ENCODE measurements around the gene AFAP1L1.

The AFAP1L1 gene

GRCh38 chr5:149310947-149311658 is 39.4 kb downstream of the AFAP1L1 start:
- no peak for DNase-seq (ENCODE audit: low read depth)
- no peak overlapping the region for H3K4me3 ChIP-seq (ENCODE audit: low read length)
- TF ChIP-seq CTCF (conservative IDR thresholded peaks at IDR 0.05; ENCODE audit: low read depth, low read length): no peak

GRCh38 chr5:149313151-149313841 is 41.6 kb downstream of the AFAP1L1 start:
- no peak for DNase-seq (ENCODE audit: low read depth)
- TF ChIP-seq CTCF (conservative IDR thresholded peaks at IDR 0.05; ENCODE audit: low read depth, low read length): no peak
- no peak overlapping the region for H3K4me3 ChIP-seq (ENCODE audit: low read length)

GRCh38 chr5:149314571-149315111 is 43.0 kb downstream of the AFAP1L1 start:
- H3K4me3 ChIP-seq (ENCODE audit: low read length): no peak overlapping the region
- DNase-seq (ENCODE audit: low read depth): no peak
- TF ChIP-seq CTCF (conservative IDR thresholded peaks at IDR 0.05; ENCODE audit: low read depth, low read length): peak; percentile 29

GRCh38 chr5:149315753-149316152 is 44.1 kb downstream of the AFAP1L1 start:
- no peak overlapping the region for H3K4me3 ChIP-seq (ENCODE audit: low read length)
- no peak for DNase-seq (ENCODE audit: low read depth)
- TF ChIP-seq CTCF (conservative IDR thresholded peaks at IDR 0.05; ENCODE audit: low read depth, low read length): no peak

- DNase-seq (ENCODE audit: low read depth): no peak
- peak; percentile 76 for TF ChIP-seq CTCF (conservative IDR thresholded peaks at IDR 0.05; ENCODE audit: low read depth, low read length)
- no peak overlapping the region for H3K4me3 ChIP-seq (ENCODE audit: low read length)
These were observed 45.8 kb downstream of the AFAP1L1 start for GRCh38 chr5:149317281-149318048.

- no peak for TF ChIP-seq CTCF (conservative IDR thresholded peaks at IDR 0.05; ENCODE audit: low read depth, low read length)
- no peak overlapping the region for H3K4me3 ChIP-seq (ENCODE audit: low read length)
- DNase-seq (ENCODE audit: low read depth): no peak
These were observed 47.5 kb downstream of the AFAP1L1 start for GRCh38 chr5:149319174-149319573.

Measured in retinal pigment epithelial cell (primary cell).